ENCODE results near the gene BNC1.

DNA sequence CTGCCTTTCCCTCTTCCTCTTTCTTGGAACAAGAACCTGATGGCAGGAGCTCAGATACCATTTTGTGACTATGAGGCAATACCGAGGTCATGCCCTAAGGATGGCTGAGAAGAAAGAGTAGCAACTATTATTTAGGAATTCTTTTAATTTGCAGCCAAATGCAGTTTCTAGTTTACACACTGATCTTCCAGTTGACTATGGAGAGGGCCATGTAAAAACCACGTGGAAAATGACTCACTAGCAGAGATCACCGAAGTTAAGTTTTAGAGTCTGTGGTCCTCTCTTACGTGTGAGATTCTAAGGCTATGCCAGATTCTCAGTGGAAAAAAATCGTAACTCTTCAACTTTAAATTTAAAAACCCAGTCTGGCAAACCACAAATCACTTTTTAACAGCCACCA lies 7.8 kb downstream of the BNC1 start:
- TF ChIP-seq, protein P1, sequence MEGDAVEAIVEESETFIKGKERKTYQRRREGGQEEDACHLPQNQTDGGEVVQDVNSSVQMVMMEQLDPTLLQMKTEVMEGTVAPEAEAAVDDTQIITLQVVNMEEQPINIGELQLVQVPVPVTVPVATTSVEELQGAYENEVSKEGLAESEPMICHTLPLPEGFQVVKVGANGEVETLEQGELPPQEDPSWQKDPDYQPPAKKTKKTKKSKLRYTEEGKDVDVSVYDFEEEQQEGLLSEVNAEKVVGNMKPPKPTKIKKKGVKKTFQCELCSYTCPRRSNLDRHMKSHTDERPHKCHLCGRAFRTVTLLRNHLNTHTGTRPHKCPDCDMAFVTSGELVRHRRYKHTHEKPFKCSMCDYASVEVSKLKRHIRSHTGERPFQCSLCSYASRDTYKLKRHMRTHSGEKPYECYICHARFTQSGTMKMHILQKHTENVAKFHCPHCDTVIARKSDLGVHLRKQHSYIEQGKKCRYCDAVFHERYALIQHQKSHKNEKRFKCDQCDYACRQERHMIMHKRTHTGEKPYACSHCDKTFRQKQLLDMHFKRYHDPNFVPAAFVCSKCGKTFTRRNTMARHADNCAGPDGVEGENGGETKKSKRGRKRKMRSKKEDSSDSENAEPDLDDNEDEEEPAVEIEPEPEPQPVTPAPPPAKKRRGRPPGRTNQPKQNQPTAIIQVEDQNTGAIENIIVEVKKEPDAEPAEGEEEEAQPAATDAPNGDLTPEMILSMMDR (IDR thresholded peaks at IDR 0.05) = no peak
- TF ChIP-seq EZH2 (IDR thresholded peaks at IDR 0.05; ENCODE audit: borderline replicate concordance, insufficient read depth, low read depth, low read length, poor library complexity, severe bottlenecking) = no peak
